ENCODE measurements around the gene STAU1. TPM values are rescaled to one million over a fixed set of nuclear protein-coding genes. Genes with fewer than 3 reads are reported as not detected.
"Not testable (repeated sequence)": the region's sequence is repeated elsewhere in the genome, so short reads cannot be mapped to it uniquely, and the experiment has no call there.

Gene STAU1
- polyA plus RNA-seq, 1 donor (not counting 4 experiments of a cell fraction or from before 2014, with no cell fraction given) = 55.3 TPM

DNA sequence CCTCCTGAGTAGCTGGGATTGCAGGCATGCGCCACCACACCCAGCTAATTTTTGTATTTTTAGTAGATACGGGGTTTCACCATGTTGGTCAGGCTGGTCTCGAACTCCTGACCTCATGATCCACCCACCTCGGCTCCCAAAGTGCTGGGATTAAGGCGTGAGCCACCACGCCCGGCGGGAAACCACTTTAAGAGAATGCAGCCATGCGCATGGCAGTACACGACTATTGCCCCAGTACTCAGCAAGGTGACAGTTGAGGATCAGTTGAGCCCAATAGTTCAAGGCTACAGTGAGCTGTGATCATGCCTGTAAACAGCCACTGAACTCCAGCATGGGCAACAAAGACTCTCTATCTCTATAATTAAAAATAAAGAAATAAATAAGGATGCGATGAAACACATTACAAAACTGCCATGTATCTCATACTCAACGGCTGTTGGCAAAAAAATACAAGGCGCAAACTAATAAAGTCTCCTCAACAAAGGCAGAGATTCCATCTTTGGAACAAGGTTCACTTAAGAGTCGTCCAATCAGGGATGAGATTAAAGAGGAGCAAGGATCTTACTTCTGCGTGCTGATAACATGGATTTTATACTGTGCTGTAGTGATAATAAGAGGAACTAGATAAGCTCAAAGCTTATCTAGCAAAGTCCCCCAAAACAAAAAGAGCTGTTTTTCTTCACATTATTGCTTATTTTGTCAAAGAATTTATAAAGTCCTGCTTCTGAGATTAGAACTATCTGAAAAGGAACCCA, 51.1 kb downstream of the STAU1 start:
- H3K9me3 ChIP-seq (ENCODE audit: control insufficient read depth, low read depth, low read length) = no peaks in the 10 kb centered on the region
- H4K20me1 ChIP-seq (ENCODE audit: control insufficient read depth, extremely low read depth, insufficient read depth, low read length) = no peaks in the 10 kb centered on the region
- no peak for DNase-seq (ENCODE audit: low read depth, low spot score)
- H3K4me3 ChIP-seq (ENCODE audit: control insufficient read depth in 2 of 3, extremely low read depth in 1 of 3, insufficient read depth in 2 of 3, low read depth in 1 of 3, low read length in 3 of 3) = no peak overlapping the region
- FAIRE-seq = no peak
- peaks cover 10 to 14% of the 10 kb centered on the region in 2 experiments for H3K36me3 ChIP-seq (ENCODE audit: control insufficient read depth in 2 of 2, extremely low read depth in 1 of 2, insufficient read depth in 2 of 2, low read length in 2 of 2)
- H3K27ac ChIP-seq (ENCODE audit: control insufficient read depth, insufficient read depth, low read length) = no peak overlapping the region
- no peaks in the 10 kb centered on the region for H3K4me1 ChIP-seq (ENCODE audit: control insufficient read depth, extremely low read depth, insufficient read depth, low read length)
- no peak overlapping the region for H3K9ac ChIP-seq (ENCODE audit: control insufficient read depth, extremely low read depth, insufficient read depth, low read length)
- dilution Hi-C loops (cut with MboI; ENCODE audit: extremely low pct_ligation_motif_present, low sequenced_read_pairs) = no loop called here
- no peaks in the 10 kb centered on the region for H3K9me1 ChIP-seq (ENCODE audit: control insufficient read depth, extremely low read depth, insufficient read depth, low read length)
- no peaks in the 10 kb centered on the region for H3K79me2 ChIP-seq (ENCODE audit: control insufficient read depth, insufficient read depth, low read length)
- no peaks in the 10 kb centered on the region for H3K27me3 ChIP-seq (ENCODE audit: control insufficient read depth, extremely low read depth, insufficient read depth, low read length)
- H3K4me2 ChIP-seq (ENCODE audit: control insufficient read depth, extremely low read depth, insufficient read depth, low read depth, low read length) = no peak overlapping the region
- no peak for TF ChIP-seq EZH2 (IDR thresholded peaks at IDR 0.05; ENCODE audit: low read length)
- TF ChIP-seq, protein P1, sequence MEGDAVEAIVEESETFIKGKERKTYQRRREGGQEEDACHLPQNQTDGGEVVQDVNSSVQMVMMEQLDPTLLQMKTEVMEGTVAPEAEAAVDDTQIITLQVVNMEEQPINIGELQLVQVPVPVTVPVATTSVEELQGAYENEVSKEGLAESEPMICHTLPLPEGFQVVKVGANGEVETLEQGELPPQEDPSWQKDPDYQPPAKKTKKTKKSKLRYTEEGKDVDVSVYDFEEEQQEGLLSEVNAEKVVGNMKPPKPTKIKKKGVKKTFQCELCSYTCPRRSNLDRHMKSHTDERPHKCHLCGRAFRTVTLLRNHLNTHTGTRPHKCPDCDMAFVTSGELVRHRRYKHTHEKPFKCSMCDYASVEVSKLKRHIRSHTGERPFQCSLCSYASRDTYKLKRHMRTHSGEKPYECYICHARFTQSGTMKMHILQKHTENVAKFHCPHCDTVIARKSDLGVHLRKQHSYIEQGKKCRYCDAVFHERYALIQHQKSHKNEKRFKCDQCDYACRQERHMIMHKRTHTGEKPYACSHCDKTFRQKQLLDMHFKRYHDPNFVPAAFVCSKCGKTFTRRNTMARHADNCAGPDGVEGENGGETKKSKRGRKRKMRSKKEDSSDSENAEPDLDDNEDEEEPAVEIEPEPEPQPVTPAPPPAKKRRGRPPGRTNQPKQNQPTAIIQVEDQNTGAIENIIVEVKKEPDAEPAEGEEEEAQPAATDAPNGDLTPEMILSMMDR (optimal IDR thresholded peaks at IDR 0.05 in 1 of 3, IDR thresholded peaks at IDR 0.05 in 1 of 3, conservative IDR thresholded peaks at IDR 0.05 in 1 of 3; ENCODE audit: extremely low read depth in 1 of 3, insufficient read depth in 2 of 3, low read length in 3 of 3) = no peak
- H2AFZ ChIP-seq (ENCODE audit: control insufficient read depth, low read length) = no peak overlapping the region

- H3K27ac ChIP-seq (ENCODE audit: control insufficient read depth, insufficient read depth, low read length); H3K4me1 ChIP-seq (ENCODE audit: control insufficient read depth, extremely low read depth, insufficient read depth, low read length); H4K20me1 ChIP-seq (ENCODE audit: control insufficient read depth, extremely low read depth, insufficient read depth, low read length); H3K9ac ChIP-seq (ENCODE audit: control insufficient read depth, extremely low read depth, insufficient read depth, low read length); dilution Hi-C loops (cut with MboI; ENCODE audit: extremely low pct_ligation_motif_present, low sequenced_read_pairs); FAIRE-seq; H3K27me3 ChIP-seq (ENCODE audit: control insufficient read depth, extremely low read depth, insufficient read depth, low read length); H3K9me1 ChIP-seq (ENCODE audit: control insufficient read depth, extremely low read depth, insufficient read depth, low read length); H3K9me3 ChIP-seq (ENCODE audit: control insufficient read depth, low read depth, low read length); H2AFZ ChIP-seq (ENCODE audit: control insufficient read depth, low read length); H3K79me2 ChIP-seq (ENCODE audit: control insufficient read depth, insufficient read depth, low read length); H3K4me3 ChIP-seq (ENCODE audit: control insufficient read depth in 2 of 3, extremely low read depth in 1 of 3, insufficient read depth in 2 of 3, low read depth in 1 of 3, low read length in 3 of 3); DNase-seq (ENCODE audit: low read depth, low spot score); H3K4me2 ChIP-seq (ENCODE audit: control insufficient read depth, extremely low read depth, insufficient read depth, low read depth, low read length): not testable (repeated sequence)
- H3K36me3 ChIP-seq (ENCODE audit: control insufficient read depth in 2 of 2, extremely low read depth in 1 of 2, insufficient read depth in 2 of 2, low read length in 2 of 2) = peaks cover 11 to 17% of the 10 kb centered on the region in 2 experiments
These were observed 53.3 kb downstream of the STAU1 start for GRCh38 chr20:49134797-49135196.

- Histone ChIP-seq H3K27ac (ENCODE audit: control insufficient read depth, insufficient read depth, low read length) (no peak overlapping the region), H3K79me2 (ENCODE audit: control insufficient read depth, insufficient read depth, low read length) (peaks cover 3% of the 10 kb centered on the region), H3K27me3 (ENCODE audit: control insufficient read depth, extremely low read depth, insufficient read depth, low read length) (no peaks in the 10 kb centered on the region), H3K9me1 (ENCODE audit: control insufficient read depth, extremely low read depth, insufficient read depth, low read length) (no peaks in the 10 kb centered on the region), H3K4me3 (ENCODE audit: control insufficient read depth in 2 of 3, extremely low read depth in 1 of 3, insufficient read depth in 2 of 3, low read depth in 1 of 3, low read length in 3 of 3) (no peak overlapping the region), H3K9me3 (ENCODE audit: control insufficient read depth, low read depth, low read length) (no peaks in the 10 kb centered on the region), H3K9ac (ENCODE audit: control insufficient read depth, extremely low read depth, insufficient read depth, low read length) (no peak overlapping the region), H3K4me2 (ENCODE audit: control insufficient read depth, extremely low read depth, insufficient read depth, low read depth, low read length) (no peak overlapping the region), H2AFZ (ENCODE audit: control insufficient read depth, low read length) (no peak overlapping the region), H3K4me1 (ENCODE audit: control insufficient read depth, extremely low read depth, insufficient read depth, low read length) (no peaks in the 10 kb centered on the region), H3K36me3 (ENCODE audit: control insufficient read depth in 2 of 2, extremely low read depth in 1 of 2, insufficient read depth in 2 of 2, low read length in 2 of 2) (peaks cover 11 to 17% of the 10 kb centered on the region in 2 experiments), H4K20me1 (ENCODE audit: control insufficient read depth, extremely low read depth, insufficient read depth, low read length) (no peaks in the 10 kb centered on the region)
- TF ChIP-seq EZH2 (IDR thresholded peaks at IDR 0.05; ENCODE audit: low read length) = no peak
- TF ChIP-seq, protein P1 (optimal IDR thresholded peaks at IDR 0.05 in 1 of 3, IDR thresholded peaks at IDR 0.05 in 1 of 3, conservative IDR thresholded peaks at IDR 0.05 in 1 of 3; ENCODE audit: extremely low read depth in 1 of 3, insufficient read depth in 2 of 3, low read length in 3 of 3) = no peak
- FAIRE-seq = no peak
- DNase-seq (ENCODE audit: low read depth, low spot score) = no peak
- dilution Hi-C loops (cut with MboI; ENCODE audit: extremely low pct_ligation_motif_present, low sequenced_read_pairs) = no loop called here
These were observed 54.6 kb downstream of the STAU1 start for GRCh38 chr20:49133571-49133970.
